HG02678 (cell line): ENCODE measurements around the gene PIM2.
A peak's percentile ranks its signal among the peaks of the same experiment; 100 is the strongest.
"Not testable (repeated sequence)": the region's sequence is repeated elsewhere in the genome, so short reads cannot be mapped to it uniquely, and the experiment has no call there.

Source experiments
- ATAC-seq: cut with Tn5 transposase; IDR thresholded peaks from one replicate; pipeline ENCODE4 v1.9.1; 2021; ENCODE audit warnings: mild to moderate bottlenecking, moderate library complexity; ENCODE audit not compliant: unreplicated experiment

Gene PIM2

GRCh38 chrX:48909703-48910294 is 9.0 kb downstream of the PIM2 start:
- no peak for ATAC-seq

- ATAC-seq = no peak
These were observed 10.2 kb downstream of the PIM2 start for GRCh38 chrX:48908600-48908999.

GRCh38 chrX:48905090-48905790 is 13.6 kb downstream of the PIM2 start:
- ATAC-seq = no peak

- no peak for ATAC-seq
These were observed 14.2 kb downstream of the PIM2 start for GRCh38 chrX:48904626-48905025.

- ATAC-seq = no peak
These were observed 14.6 kb downstream of the PIM2 start for GRCh38 chrX:48904180-48904579.

GRCh38 chrX:48903290-48903689 is 15.5 kb downstream of the PIM2 start:
- no peak for ATAC-seq

GRCh38 chrX:48902776-48903175 is 16.0 kb downstream of the PIM2 start:
- ATAC-seq = no peak

- no peak for ATAC-seq
These were observed 16.7 kb downstream of the PIM2 start for GRCh38 chrX:48902135-48902534.

- ATAC-seq = no peak
These were observed 17.8 kb downstream of the PIM2 start for GRCh38 chrX:48901069-48901468.

- no peak for ATAC-seq
These were observed 19.8 kb downstream of the PIM2 start for GRCh38 chrX:48899078-48899410.

GRCh38 chrX:48897625-48898306 is 21.1 kb downstream of the PIM2 start, which contains the start of the genes PQBP1 and TIMM17B:
Gene PQBP1 (plus strand): TSS chrX:48897930. CDS start chrX:48898510, 580 bp downstream.
Gene TIMM17B (minus strand): TSS chrX:48897768. CDS start chrX:48897749, 19 bp downstream.
- peak; percentile 93 for ATAC-seq

- ATAC-seq = no peak
These were observed 21.6 kb downstream of the PIM2 start for GRCh38 chrX:48897157-48897624.

GRCh38 chrX:48896611-48897011 is 22.2 kb downstream of the PIM2 start:
- ATAC-seq = no peak

GRCh38 chrX:48894891-48895290 is 23.9 kb downstream of the PIM2 start:
- ATAC-seq = no peak

GRCh38 chrX:48893556-48894348 is 25.1 kb downstream of the PIM2 start:
- ATAC-seq = no peak

- ATAC-seq = no peak
These were observed 25.9 kb downstream of the PIM2 start for GRCh38 chrX:48892896-48893295.

- ATAC-seq = peak; percentile 81
These were observed 27.2 kb downstream of the PIM2 start for GRCh38 chrX:48891402-48892288.

- ATAC-seq = peak; percentile 45
These were observed 27.9 kb downstream of the PIM2 start for GRCh38 chrX:48890934-48891401.

GRCh38 chrX:48890296-48890925 is 28.4 kb downstream of the PIM2 start:
- ATAC-seq = no peak

- ATAC-seq = not testable (repeated sequence)
These were observed 32.2 kb downstream of the PIM2 start for GRCh38 chrX:48886586-48886985.
